NOMO-1 treated with DMSO at 0.1 percent for 48 hours (cell line): Measurements from ENCODE around the gene KLC1.

Experiments
- DNase-seq: peaks from one replicate; lab custom pipeline; 2025; ENCODE audit not compliant: unreplicated experiment; lab: John Stamatoyannopoulos, UW

The KLC1 gene

DNA sequence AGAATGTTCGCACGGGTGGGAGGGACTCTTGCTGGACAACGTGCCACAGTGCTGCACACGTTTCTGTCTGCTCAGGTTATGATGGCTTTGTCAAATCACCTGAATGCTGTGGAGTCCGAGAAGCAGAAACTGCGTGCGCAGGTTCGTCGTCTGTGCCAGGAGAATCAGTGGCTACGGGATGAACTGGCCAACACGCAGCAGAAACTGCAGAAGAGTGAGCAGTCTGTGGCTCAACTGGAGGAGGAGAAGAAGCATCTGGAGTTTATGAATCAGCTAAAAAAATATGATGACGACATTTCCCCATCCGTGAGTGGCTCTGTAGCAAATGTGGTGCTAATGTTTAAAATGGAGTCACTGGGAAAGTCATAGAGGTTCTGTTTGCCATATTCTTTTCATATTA is 28.5 kb downstream of the KLC1 start:
- DNase-seq, result no peak

DNA sequence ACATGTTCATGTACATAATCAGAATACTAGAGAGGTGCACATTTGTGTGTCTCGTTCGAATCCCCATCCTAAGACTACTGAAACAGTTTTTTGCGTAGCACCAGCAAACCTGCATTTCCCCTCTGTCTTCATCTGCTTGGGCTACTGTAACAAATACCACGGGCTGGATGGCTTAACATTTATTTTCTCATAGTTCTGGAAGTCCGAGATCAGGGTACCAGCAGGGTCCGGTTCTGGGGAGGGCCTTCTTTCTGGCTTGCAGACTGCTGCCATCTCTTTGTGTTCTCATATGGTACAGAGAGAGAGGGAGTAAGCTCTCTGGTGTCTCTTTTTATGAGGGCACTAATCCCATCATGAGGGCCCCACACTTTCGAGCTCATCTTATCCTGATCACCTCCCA is 30.6 kb downstream of the KLC1 start:
- no peak for DNase-seq

- DNase-seq, result no peak
These were observed 33.0 kb downstream of the KLC1 start for GRCh38 chr14:103662029-103662428.

GRCh38 chr14:103662591-103662990 is 33.6 kb downstream of the KLC1 start:
- no peak for DNase-seq

DNA sequence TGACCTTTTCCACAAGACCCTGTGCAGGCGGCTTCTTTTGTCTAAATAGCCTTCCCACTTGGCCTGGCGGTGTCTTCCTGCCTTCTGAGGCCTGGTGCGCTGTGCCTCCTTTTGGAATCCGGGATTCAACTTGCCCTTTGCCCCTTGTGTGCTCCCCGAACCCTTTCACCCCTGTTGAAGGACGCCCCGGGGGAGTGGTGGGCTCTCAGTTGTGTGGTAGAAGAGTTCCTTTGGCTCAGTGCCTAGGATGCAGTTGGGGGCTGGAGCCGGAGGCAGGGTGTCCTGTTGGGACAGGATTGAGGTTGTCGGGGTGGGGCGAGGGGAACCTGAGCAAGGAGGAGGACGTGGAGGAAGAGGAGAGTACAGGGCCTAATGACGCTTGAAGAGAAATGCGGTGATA is 34.5 kb downstream of the KLC1 start:
- no peak for DNase-seq

- no peak for DNase-seq
These were observed 38.7 kb downstream of the KLC1 start for GRCh38 chr14:103667671-103668070.

GRCh38 chr14:103668117-103668516 is 39.1 kb downstream of the KLC1 start:
- no peak for DNase-seq

DNA sequence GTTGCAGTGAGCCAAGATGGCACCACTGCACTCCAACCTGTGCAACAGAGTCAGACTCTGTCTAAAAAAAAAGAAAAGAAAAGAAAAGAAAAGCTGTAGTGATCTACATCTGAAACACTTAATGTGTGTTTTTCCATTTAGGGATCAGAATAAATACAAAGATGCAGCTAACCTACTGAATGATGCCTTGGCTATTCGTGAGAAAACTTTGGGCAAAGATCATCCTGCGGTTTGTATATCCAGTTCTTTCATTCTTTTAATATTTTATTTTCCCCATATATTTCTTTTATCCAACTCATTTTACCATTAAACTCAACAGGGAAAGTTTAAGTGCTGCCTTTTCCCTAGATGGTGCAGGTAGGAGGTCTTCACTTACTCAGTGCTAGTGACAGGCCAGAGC is 40.4 kb downstream of the KLC1 start:
- no peak for DNase-seq

DNA sequence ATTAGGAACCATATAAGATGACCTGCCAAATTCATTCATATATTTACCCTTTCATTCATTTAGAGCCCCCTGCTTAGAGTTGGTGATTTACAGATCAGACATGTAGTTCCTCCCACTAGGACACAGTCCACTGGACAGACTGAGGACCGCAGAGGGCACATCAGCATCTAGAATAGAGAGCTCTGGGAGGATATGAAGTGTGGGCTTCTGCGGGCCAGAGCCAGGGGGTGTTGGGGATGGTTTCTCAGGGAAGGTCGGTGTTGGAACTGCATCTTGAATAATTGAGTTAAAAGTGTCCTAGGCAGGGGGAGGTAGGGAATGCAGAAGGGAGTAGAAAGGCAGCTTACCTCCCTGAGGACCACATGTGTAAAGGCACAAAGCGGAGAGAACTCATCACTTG is 42.9 kb downstream of the KLC1 start:
- no peak for DNase-seq

- DNase-seq, result no peak
These were observed 46.9 kb downstream of the KLC1 start for GRCh38 chr14:103675957-103676356.

GRCh38 chr14:103676881-103677675 is 48.1 kb downstream of the KLC1 start:
- no peak for DNase-seq

- peak; percentile 82 for DNase-seq
These were observed 50.3 kb downstream of the KLC1 start for GRCh38 chr14:103679351-103679750.

DNA sequence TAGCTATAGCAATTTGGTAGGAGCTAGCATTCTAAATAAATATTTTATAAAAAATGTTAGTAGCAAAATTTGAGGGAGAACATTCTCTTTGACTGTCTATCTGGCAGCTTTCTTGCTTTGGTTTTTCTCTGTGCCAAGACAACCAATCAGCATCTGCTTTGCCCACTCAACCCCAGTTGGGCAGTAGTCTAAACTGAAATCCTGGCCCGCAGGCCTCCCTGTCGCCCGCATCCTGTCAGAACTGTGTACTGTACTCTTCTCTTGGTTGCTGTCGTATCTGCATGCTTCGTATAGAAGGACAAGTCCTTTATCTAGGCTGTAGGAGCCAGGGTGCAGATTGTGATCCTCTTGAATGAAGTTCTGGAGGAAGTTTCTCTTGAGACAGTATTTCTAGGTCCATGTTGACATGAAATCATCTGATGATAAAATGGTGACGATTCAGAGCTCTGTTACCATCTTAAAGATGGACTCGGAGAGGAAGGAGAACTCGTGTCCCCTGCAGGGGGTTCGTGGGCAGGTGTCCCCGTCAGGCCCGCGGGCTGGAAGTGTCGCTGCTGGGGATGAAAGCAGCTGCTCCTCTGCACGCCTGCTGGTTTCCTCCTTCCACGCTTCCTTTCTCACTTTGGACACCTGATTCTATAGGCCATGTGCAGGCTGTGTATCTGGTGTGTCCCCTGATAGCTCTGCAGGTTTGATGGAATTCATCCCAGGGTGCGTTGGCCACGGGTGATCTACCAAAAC is 51.6 kb downstream of the KLC1 start:
- DNase-seq, result no peak

DNA sequence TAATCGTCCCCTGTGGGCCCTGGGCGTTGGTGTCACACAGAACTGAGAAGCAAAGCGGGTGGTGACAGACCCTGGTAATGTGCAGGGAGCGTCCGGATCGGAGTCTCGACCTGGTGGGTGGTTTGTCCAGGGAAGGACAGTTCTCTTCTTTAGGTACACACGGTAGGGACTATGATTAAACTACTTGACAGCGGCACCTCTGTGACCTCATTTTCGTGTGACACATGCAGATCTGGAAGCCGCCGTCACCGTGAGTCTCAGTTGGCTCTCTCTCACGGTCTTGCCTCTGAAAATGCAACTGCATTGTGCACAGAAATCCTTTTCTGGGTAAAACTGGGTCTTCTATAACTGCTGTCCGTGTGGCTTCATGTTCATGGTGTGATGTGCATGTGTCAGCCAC is 54.1 kb downstream of the KLC1 start:
- DNase-seq, result no peak

- DNase-seq, result no peak
These were observed 55.5 kb downstream of the KLC1 start for GRCh38 chr14:103684471-103684870.

DNA sequence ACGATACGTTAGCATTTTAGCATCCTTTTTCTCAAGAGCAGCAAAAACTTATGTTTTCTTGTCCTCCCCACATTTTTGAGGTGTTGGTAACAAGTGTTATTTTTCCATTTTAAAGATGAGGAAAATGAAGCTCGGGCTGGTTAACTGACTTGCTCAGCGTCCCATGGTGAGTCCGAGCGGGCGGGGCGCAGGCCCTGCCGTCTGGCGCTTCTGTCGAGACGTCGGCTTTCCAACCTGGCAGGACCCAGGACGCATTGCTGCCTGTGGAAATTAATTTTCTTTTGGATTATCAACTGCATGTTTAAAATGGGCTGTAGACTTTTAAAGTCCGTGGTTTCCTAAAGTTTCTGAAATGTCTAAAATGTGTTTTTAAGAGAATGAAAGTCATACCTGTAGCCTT is 55.9 kb downstream of the KLC1 start:
- no peak for DNase-seq

DNA sequence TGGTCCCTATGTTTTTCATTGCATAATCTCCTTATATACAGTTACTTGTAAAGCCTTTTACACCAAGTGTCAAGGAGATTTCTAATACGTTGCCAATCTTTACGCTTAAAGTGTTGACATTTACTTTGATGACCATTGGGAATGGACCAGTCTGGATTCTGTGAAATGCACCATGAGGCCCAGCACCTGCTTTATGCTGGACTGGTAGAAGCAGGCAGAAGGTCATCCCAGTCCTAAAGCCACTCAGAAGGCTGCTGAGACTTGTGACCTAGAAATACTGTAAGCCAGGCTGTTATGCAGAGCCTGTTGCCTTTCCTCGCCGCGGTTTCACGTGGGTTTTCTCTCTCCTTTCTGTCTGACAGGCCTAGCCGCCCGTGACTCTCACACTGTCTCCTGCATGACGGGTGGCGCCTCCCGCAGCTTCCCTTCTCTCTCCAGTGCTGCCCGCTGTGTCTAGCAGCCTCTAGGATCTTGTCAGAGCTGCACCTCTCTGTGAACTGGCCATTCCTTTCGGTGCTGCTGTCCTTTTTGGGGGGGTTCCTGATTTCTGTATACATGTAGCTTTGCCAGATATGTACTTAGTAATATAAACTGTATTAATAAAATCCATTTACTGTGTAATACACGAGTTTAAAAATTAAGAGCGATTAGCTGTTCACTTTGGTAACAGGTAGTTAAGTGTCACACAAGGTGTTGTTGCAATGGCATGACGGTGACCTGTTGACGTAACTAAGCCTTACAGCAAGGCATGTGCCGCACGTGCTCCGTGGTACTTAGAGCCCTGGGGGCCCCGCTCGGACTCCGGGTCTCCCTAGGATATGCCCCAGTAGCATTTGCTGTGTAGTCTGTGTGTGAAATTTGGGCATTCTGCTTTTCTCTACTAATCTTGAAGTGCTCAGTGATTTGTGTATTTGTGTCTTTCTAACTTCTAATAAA is 56.5 kb downstream of the KLC1 start:
- no peak for DNase-seq

- no peak for DNase-seq
These were observed 57.9 kb downstream of the KLC1 start for GRCh38 chr14:103686831-103687485.

DNA sequence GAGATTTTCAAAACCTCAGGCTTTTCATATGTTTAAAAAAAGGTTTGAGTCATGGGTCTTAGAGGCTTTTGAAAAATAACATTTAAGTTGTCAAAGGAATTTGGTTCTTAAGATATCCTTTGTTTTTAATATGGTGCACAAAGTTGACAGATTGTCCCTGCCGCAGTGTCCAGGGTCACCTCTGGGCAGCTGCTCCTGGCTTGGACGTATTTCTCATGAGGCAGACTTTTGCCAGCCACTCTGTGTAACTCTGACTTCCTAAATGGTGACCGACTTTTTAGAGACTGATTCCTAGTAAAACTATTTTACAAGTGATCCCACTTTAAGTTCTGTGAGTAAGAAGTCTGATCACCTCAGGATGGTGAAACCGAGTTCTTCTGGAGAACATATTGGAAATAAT is 58.7 kb downstream of the KLC1 start:
- no peak for DNase-seq

DNA sequence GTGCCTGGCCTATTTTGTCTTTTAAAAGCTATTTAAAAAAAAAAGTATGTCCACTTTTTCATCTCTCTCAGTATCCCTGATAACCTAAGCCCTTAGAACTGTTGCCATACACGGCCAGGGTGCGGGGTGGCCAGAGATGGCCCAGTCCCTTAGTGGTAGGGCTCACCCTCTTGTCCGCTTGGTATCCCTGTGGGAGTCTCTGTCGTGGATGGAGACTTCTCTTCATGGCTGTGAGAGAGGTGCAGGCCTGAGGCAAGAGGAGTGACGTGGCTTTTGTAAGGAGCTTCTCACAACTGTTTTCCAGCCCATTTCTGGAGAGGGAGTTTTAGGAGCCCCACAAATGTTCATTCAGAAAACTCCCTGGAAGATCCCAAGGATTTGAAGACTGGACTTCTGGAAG is 59.4 kb downstream of the KLC1 start:
- DNase-seq, result no peak
